ENCODE measurements around the gene ZNF512B.

Gene ZNF512B

GRCh38 chr20:63966944-63967322 lies 2.8 kb downstream of the ZNF512B start:
- no peak overlapping the region for H2AFZ ChIP-seq (ENCODE audit: low read length)
- H3K9me2 ChIP-seq (replicated peaks; ENCODE audit: insufficient read depth, low read length) = no peaks in the 10 kb centered on the region
- H3K27ac ChIP-seq (ENCODE audit: low read length) = no peak overlapping the region
- H3K9ac ChIP-seq (ENCODE audit: low read length) = no peak overlapping the region
- no peak overlapping the region for H3K4me2 ChIP-seq (ENCODE audit: low read depth, low read length)
- H3K9me3 ChIP-seq (replicated peaks; ENCODE audit: insufficient read depth, low read length) = no peaks in the 10 kb centered on the region
- H3K27me3 ChIP-seq (replicated peaks; ENCODE audit: insufficient read depth, low read length) = peaks cover 5% of the 10 kb centered on the region; the same call in 1 of the 2 replicates
- H3K4me1 ChIP-seq (ENCODE audit: low read length) = peaks cover 6% of the 10 kb centered on the region; the same call in 1 of the 2 replicates
- peaks cover 8% of the 10 kb centered on the region for H3K79me2 ChIP-seq (ENCODE audit: low read length)
- no peaks in the 10 kb centered on the region for H3K36me3 ChIP-seq (replicated peaks; ENCODE audit: insufficient read depth, low read length)
- no peak for DNase-seq
- H3K4me3 ChIP-seq (ENCODE audit: low read length) = no peak overlapping the region
- H3F3A ChIP-seq (ENCODE audit: insufficient read depth, low read length) = no peaks in the 10 kb centered on the region
- no peaks in the 10 kb centered on the region for H4K20me1 ChIP-seq (ENCODE audit: insufficient read depth, low read length)
- TF ChIP-seq EZH2 (optimal IDR thresholded peaks at IDR 0.05; ENCODE audit: low read depth, low read length) (no peak), EZH2phosphoT487 (IDR thresholded peaks at IDR 0.05; ENCODE audit: low read length) (no peak), CTCF (IDR thresholded peaks at IDR 0.05; ENCODE audit: low read length) (no peak)

GRCh38 chr20:63966172-63966943 lies 3.4 kb downstream of the ZNF512B start:
- H3K4me3 ChIP-seq (ENCODE audit: low read length) = no peak overlapping the region

GRCh38 chr20:63964412-63964811 lies 5.3 kb downstream of the ZNF512B start:
- Histone ChIP-seq H2AFZ (ENCODE audit: low read length) (no peak overlapping the region), H3K4me2 (ENCODE audit: low read depth, low read length) (no peak overlapping the region), H3K9ac (ENCODE audit: low read length) (no peak overlapping the region), H3K27ac (ENCODE audit: low read length) (no peak overlapping the region), H3K9me3 (replicated peaks; ENCODE audit: insufficient read depth, low read length) (no peaks in the 10 kb centered on the region), H3K9me2 (replicated peaks; ENCODE audit: insufficient read depth, low read length) (no peaks in the 10 kb centered on the region), H3K27me3 (replicated peaks; ENCODE audit: insufficient read depth, low read length) (no peaks in the 10 kb centered on the region), H3F3A (ENCODE audit: insufficient read depth, low read length) (no peaks in the 10 kb centered on the region), H3K36me3 (replicated peaks; ENCODE audit: insufficient read depth, low read length) (no peaks in the 10 kb centered on the region), H3K4me3 (ENCODE audit: low read length) (no peak overlapping the region), H3K4me1 (ENCODE audit: low read length) (peaks cover 6% of the 10 kb centered on the region; the same call in 1 of the 2 replicates), H3K79me2 (ENCODE audit: low read length) (peaks cover 8% of the 10 kb centered on the region), H4K20me1 (ENCODE audit: insufficient read depth, low read length) (no peaks in the 10 kb centered on the region)
- TF ChIP-seq EZH2 (optimal IDR thresholded peaks at IDR 0.05; ENCODE audit: low read depth, low read length) (no peak), CTCF (IDR thresholded peaks at IDR 0.05; ENCODE audit: low read length) (no peak), EZH2phosphoT487 (IDR thresholded peaks at IDR 0.05; ENCODE audit: low read length) (no peak)
- DNase-seq = no peak

More at GRCh38 chr20:63966172-63966943, 3.4 kb downstream of the ZNF512B start:
- DNase-seq = no peak
- Histone ChIP-seq H3F3A (ENCODE audit: insufficient read depth, low read length) (no peaks in the 10 kb centered on the region), H3K27me3 (replicated peaks; ENCODE audit: insufficient read depth, low read length) (peaks cover 5% of the 10 kb centered on the region; the same call in 1 of the 2 replicates), H3K9me2 (replicated peaks; ENCODE audit: insufficient read depth, low read length) (no peaks in the 10 kb centered on the region), H4K20me1 (ENCODE audit: insufficient read depth, low read length) (no peaks in the 10 kb centered on the region), H3K4me1 (ENCODE audit: low read length) (peaks cover 6% of the 10 kb centered on the region; the same call in 1 of the 2 replicates), H3K79me2 (ENCODE audit: low read length) (peaks cover 8% of the 10 kb centered on the region), H3K27ac (ENCODE audit: low read length) (no peak overlapping the region), H3K36me3 (replicated peaks; ENCODE audit: insufficient read depth, low read length) (no peaks in the 10 kb centered on the region), H3K9me3 (replicated peaks; ENCODE audit: insufficient read depth, low read length) (no peaks in the 10 kb centered on the region), H3K9ac (ENCODE audit: low read length) (no peak overlapping the region), H2AFZ (ENCODE audit: low read length) (no peak overlapping the region), H3K4me2 (ENCODE audit: low read depth, low read length) (no peak overlapping the region)
- TF ChIP-seq EZH2phosphoT487 (IDR thresholded peaks at IDR 0.05; ENCODE audit: low read length) (no peak), EZH2 (optimal IDR thresholded peaks at IDR 0.05; ENCODE audit: low read depth, low read length) (no peak), CTCF (IDR thresholded peaks at IDR 0.05; ENCODE audit: low read length) (no peak)

All from MM.1S (cell line).